H1 (cell line): ENCODE results near the gene MTURN. TPM values are rescaled to one million over a fixed set of nuclear protein-coding genes. Genes with fewer than 3 reads are reported as not detected.

Source experiments
- KDM1A ChIP-seq: fragments of 200-600, 300-600 bp; sonication (generic); IDR thresholded peaks from 2 replicates; pipeline ENCODE4 v1.7.1; 2016; ENCODE audit warnings: mild to moderate bottlenecking, low read length, borderline replicate concordance
- NANOG ChIP-seq: IDR thresholded peaks from 2 replicates; pipeline ENCODE4 v1.6.1; 2011; ENCODE audit warnings: low read length, low read depth, mild to moderate bottlenecking, inconsistent platforms; ENCODE audit not compliant: insufficient read depth, poor library complexity, severe bottlenecking
- SP1 ChIP-seq: IDR thresholded peaks from 2 replicates; pipeline ENCODE4 v1.6.1; 2011; ENCODE audit warnings: low read depth, low read length
- SRF ChIP-seq: IDR thresholded peaks from 2 replicates; pipeline ENCODE4 v1.6.1; 2011; ENCODE audit warnings: mild to moderate bottlenecking, low read depth, low read length, moderate library complexity
- YY1 ChIP-seq: IDR thresholded peaks from 2 replicates; pipeline ENCODE4 v1.6.1; 2011; ENCODE audit warnings: low read depth, mild to moderate bottlenecking, low read length
- ZNF274 ChIP-seq: IDR thresholded peaks from 2 replicates; pipeline ENCODE4 v1.7.0; 2012; ENCODE audit warnings: low read length, borderline replicate concordance; ENCODE audit errors: extremely low read depth
- polyA plus RNA-seq, 7 experiments: library from polyadenylated mRNA; depleted of rRNA in 3 of 7; stranded (reverse) in 5 of 7; unstranded in 2 of 7; fragments of >200 nt in 5 of 7; fragments of 200-250 nt in 2 of 7; gene quantifications; 1 replicate in 5 of 7; 2 replicates in 1 of 7; 4 replicates in 1 of 7; pipeline versions ENCODE4 v1.2.1 to v1.2.3, GENCODE V29; 2011 to 2013; ENCODE audit warnings: missing spikeins in 2 of 7, mixed read lengths in 2 of 7
- total RNA-seq: library from RNA; stranded (reverse); fragmentation: NEBNext Ultra II Directional; extraction: Animal tissue kit (Norgen Biotek cat#: 25700); gene quantifications from 2 replicates; pipeline ENCODE4 v1.2.1, GENCODE V29; 2021

Gene MTURN
- total and polyA plus RNA-seq, 2 of the 8 experiments (the other 6 are each of a cell fraction or from before 2014, with no cell fraction given): 2.6 to 5.8 TPM

- no peak for TF ChIP-seq SP1
- TF ChIP-seq SRF: no peak
- TF ChIP-seq YY1: no peak
- TF ChIP-seq ZNF274: no peak
- no peak for TF ChIP-seq KDM1A
- no peak for TF ChIP-seq NANOG
These were observed 40.4 kb downstream of the MTURN start (continued) for GRCh38 chr7:30175180-30175579.
